GM21529 (cell line): ENCODE data around the gene GRM6.

Experiments
- ATAC-seq: cut with Tn5 transposase; IDR thresholded peaks from one replicate; pipeline ENCODE4 v1.9.1; 2021; ENCODE audit not compliant: unreplicated experiment

GRM6 gene

DNA sequence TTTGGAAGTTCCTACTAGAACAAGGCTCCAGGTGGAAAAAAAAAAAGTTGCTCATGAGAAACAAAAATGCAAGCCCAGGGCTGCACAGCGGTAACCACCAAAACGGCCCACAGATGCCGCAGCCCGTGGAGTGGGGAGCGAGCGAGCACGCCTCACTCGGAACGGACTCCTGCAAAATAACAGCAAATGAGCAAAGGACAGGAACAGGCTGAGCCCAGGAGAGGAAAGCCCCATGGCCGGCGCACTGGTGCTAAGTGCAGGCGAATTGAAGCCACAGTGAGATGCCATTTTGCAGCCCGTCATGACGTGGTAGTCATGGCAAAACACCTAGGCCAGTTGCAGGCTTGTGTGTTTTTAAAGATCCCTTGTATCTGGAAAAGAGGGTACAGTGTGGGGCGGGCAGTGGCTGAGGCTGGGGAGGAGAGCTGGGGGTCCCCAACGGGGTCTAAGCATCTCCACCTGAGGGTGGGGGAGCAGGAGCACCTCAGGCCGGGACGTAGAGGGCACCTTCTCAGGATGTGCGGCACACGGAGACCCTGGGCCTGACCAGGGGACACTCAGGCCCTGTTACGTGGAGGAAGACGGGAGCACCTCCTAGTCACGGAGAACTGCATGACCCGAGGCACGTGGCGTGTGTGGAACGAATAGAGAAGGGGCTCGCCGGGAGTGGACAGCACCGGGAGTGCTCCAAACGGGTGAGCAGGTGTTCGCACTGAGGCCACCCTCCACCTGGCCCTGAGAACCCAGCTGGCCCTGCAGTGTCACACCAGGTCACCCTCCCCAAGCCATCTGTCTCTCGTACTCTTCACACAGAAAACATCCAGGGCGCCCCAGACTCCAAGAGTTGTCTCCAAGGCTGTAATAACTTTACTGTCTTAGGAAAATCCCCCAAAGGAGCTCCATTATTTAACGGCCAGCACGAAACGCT is 10.7 kb downstream of the GRM6 start:
- no peak for ATAC-seq

- ATAC-seq, result no peak
Measured at GRCh38 chr5:178983728-178984127, 11.4 kb downstream of the GRM6 start.

DNA sequence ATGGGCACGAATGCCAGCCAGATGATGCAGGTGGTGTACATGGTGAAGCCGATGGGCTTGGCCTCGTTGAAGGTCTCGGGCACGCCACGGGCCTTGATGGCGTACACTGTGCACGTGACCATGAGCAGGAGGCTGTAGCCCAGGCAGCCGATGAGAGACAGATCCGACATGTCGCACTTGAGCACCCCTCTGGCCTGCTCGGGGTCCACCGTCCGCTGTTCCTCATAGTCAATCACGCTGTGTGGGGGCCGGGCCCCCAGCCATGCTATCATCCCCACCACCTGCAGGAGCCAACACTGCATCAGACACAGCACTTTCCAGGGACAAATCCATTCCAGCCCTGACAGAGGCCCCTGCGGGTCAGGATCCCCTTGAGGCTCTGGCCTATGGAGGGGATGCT is 12.2 kb downstream of the GRM6 start:
- ATAC-seq, result no peak

GRCh38 chr5:178981381-178981780 is 13.7 kb downstream of the GRM6 start:
- no peak for ATAC-seq

DNA sequence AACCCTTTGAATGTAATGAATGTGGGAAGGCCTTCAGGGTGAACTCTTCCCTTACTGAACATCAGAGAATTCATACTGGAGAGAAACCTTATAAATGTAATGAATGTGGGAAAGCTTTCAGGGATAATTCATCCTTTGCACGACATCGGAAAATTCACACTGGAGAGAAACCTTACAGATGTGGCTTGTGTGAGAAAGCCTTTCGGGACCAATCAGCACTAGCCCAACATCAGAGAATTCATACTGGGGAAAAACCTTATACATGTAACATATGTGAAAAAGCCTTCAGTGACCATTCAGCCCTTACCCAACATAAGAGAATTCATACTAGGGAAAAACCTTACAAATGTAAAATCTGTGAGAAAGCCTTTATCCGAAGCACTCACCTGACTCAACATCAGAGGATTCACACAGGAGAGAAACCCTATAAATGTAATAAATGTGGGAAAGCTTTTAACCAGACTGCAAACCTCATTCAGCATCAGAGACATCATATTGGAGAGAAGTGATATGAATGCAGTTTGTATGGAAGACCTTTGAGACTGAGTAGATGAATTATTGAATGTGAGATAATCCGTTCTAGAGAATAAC is 29.6 kb downstream of the GRM6 start:
- ATAC-seq, result no peak

GRCh38 chr5:178941361-178941760 is 53.8 kb downstream of the GRM6 start:
- ATAC-seq, result no peak

GRCh38 chr5:178940569-178941360 is 54.4 kb downstream of the GRM6 start, which contains the start of gene ZNF454:
Gene ZNF454 (plus strand): TSS chr5:178941198. CDS start chr5:178942792, 1,594 bp downstream.
- no peak for ATAC-seq

- ATAC-seq, result no peak
Measured at GRCh38 chr5:178931846-178932760, 63.0 kb downstream of the GRM6 start.
